Stimulated activated CD4-positive, alpha-beta T cell treated with anti-CD3 and anti-CD28 coated beads, Interleukin-1b, Interleukin-23, amount 100 ng/mL, for 4 hours (primary cell): ENCODE data around the gene SLC15A1.
"Not testable (repeated sequence)": the region's sequence is repeated elsewhere in the genome, so short reads cannot be mapped to it uniquely, and the experiment has no call there.

Experiments
- DNase-seq, 2 donors: peaks; one replicate each; pipeline ENCODE4 v3.0.0-alpha.2; 2020; ENCODE audit warnings: low read depth in 2 of 2

SLC15A1 gene

GRCh38 chr13:98658131-98658530, 94.3 kb downstream of the SLC15A1 start:
- DNase-seq = no peak

- DNase-seq = no peak
These were observed 94.9 kb downstream of the SLC15A1 start for GRCh38 chr13:98657506-98658085.

- DNase-seq = no peak
These were observed 96.2 kb downstream of the SLC15A1 start for GRCh38 chr13:98656223-98656622.

- peak; percentile 60 to 66 for DNase-seq
These were observed 98.9 kb downstream of the SLC15A1 start for GRCh38 chr13:98653463-98653985.

GRCh38 chr13:98652721-98653462, 99.6 kb downstream of the SLC15A1 start:
- no peak for DNase-seq

GRCh38 chr13:98652276-98652675, 100.2 kb downstream of the SLC15A1 start:
- no peak for DNase-seq

GRCh38 chr13:98651744-98652143, 100.7 kb downstream of the SLC15A1 start:
- no peak for DNase-seq

- no peak for DNase-seq
These were observed 101.9 kb downstream of the SLC15A1 start for GRCh38 chr13:98650396-98651107.

- no peak for DNase-seq
These were observed 102.6 kb downstream of the SLC15A1 start for GRCh38 chr13:98649861-98650260.

GRCh38 chr13:98648686-98649085, 103.8 kb downstream of the SLC15A1 start:
- DNase-seq = no peak

- no peak for DNase-seq
These were observed 104.3 kb downstream of the SLC15A1 start for GRCh38 chr13:98648141-98648540.

GRCh38 chr13:98647121-98647520, 105.4 kb downstream of the SLC15A1 start:
- no peak for DNase-seq

GRCh38 chr13:98643479-98643878, 109.0 kb downstream of the SLC15A1 start:
- no peak for DNase-seq

- DNase-seq = no peak
These were observed 111.4 kb downstream of the SLC15A1 start for GRCh38 chr13:98641075-98641474.

GRCh38 chr13:98639785-98640184, 112.7 kb downstream of the SLC15A1 start:
- DNase-seq = not testable (repeated sequence)

GRCh38 chr13:98638352-98638751, 114.1 kb downstream of the SLC15A1 start:
- DNase-seq = not testable (repeated sequence)
